Right lobe of liver (tissue), 4 donors: ENCODE results near the gene TRABD2B.

Experiments
- POLR2A ChIP-seq: fragments of 450-650 bp; IDR thresholded peaks from one replicate; pipeline ENCODE4 v1.6.1; 2017; ENCODE audit warnings: antibody characterized with exemption, mild to moderate bottlenecking
- TF ChIP-seq, protein P1 (sequence below), 4 donors: fragments of 200-600 bp in 3 of 4; fragments of 450-650 bp in 1 of 4; IDR thresholded peaks; one replicate each; pipeline versions ENCODE4 v1.5.1 to v1.8.0; 2016 to 2022; ENCODE audit warnings: antibody characterized with exemption in 4 of 4, mild to moderate bottlenecking in 2 of 4
- donor health status: DM: no; HTN: no; CAD: no.
- donor health status: DM: no; HTN: no; CAD: no.
- donor health status: DM: no; HTN: yes; CAD: no.

DNA sequence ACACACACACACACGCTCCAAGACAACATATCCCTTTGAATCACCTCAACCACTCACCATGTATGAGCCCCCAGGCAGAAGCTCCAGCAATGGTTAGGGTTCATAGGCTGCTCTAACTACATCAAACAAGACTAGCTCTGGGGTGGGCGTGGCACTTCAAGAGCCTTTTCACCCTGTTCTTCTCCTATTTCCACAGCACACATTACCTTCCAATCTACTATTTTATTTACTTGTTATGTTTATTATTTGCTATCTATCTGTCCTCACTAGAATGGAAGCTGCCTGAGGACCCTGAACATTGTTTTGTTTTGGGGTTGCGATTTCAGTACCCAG, 28.7 kb downstream of the TRABD2B start:
- TF ChIP-seq, protein P1, sequence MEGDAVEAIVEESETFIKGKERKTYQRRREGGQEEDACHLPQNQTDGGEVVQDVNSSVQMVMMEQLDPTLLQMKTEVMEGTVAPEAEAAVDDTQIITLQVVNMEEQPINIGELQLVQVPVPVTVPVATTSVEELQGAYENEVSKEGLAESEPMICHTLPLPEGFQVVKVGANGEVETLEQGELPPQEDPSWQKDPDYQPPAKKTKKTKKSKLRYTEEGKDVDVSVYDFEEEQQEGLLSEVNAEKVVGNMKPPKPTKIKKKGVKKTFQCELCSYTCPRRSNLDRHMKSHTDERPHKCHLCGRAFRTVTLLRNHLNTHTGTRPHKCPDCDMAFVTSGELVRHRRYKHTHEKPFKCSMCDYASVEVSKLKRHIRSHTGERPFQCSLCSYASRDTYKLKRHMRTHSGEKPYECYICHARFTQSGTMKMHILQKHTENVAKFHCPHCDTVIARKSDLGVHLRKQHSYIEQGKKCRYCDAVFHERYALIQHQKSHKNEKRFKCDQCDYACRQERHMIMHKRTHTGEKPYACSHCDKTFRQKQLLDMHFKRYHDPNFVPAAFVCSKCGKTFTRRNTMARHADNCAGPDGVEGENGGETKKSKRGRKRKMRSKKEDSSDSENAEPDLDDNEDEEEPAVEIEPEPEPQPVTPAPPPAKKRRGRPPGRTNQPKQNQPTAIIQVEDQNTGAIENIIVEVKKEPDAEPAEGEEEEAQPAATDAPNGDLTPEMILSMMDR (IDR thresholded peaks at IDR 0.05) = no peak
- no peak for TF ChIP-seq POLR2A
